Measurements from ENCODE around the gene FBXW2.

FBXW2 gene

GRCh38 chr9:120724757-120725400 is 68.3 kb downstream of the FBXW2 start:
- ATAC-seq, result no peak
- Mint-ChIP-seq H3K4me3 (no peak overlapping the region), H3K27me3 (no peaks in the 10 kb centered on the region), H3K27ac (no peak overlapping the region), H3K36me3 (ENCODE audit: low read depth) (no peaks in the 10 kb centered on the region), H3K9me3 (no peaks in the 10 kb centered on the region), H3K4me1 (no peaks in the 10 kb centered on the region)
- no peak for DNase-seq

- Mint-ChIP-seq H3K4me1 (no peaks in the 10 kb centered on the region), H3K9me3 (no peaks in the 10 kb centered on the region), H3K27me3 (no peaks in the 10 kb centered on the region), H3K4me3 (no peak overlapping the region), H3K36me3 (ENCODE audit: low read depth) (no peaks in the 10 kb centered on the region), H3K27ac (no peak overlapping the region)
- DNase-seq, result no peak
- ATAC-seq, result no peak
Observed at GRCh38 chr9:120723565-120723964, 69.7 kb downstream of the FBXW2 start.

- no peaks in the 10 kb centered on the region for H3K36me3 Mint-ChIP-seq (ENCODE audit: low read depth)
- DNase-seq (no peak), ATAC-seq (no peak)
- H3K27ac Mint-ChIP-seq, result no peak overlapping the region
- no peaks in the 10 kb centered on the region for H3K9me3 Mint-ChIP-seq
- no peaks in the 10 kb centered on the region for H3K27me3 Mint-ChIP-seq
- H3K4me3 Mint-ChIP-seq, result no peak overlapping the region
- H3K4me1 Mint-ChIP-seq, result no peaks in the 10 kb centered on the region
Observed at GRCh38 chr9:120720404-120720803, 72.8 kb downstream of the FBXW2 start.

GRCh38 chr9:120718316-120718715 is 74.9 kb downstream of the FBXW2 start:
- DNase-seq (no peak), ATAC-seq (no peak)
- no peak overlapping the region for H3K27ac Mint-ChIP-seq
- no peak overlapping the region for H3K4me3 Mint-ChIP-seq
- no peaks in the 10 kb centered on the region for H3K36me3 Mint-ChIP-seq (ENCODE audit: low read depth)
- H3K4me1 Mint-ChIP-seq, result peaks cover 4% of the 10 kb centered on the region
- no peaks in the 10 kb centered on the region for H3K9me3 Mint-ChIP-seq
- no peaks in the 10 kb centered on the region for H3K27me3 Mint-ChIP-seq

GRCh38 chr9:120717176-120717575 is 76.0 kb downstream of the FBXW2 start:
- no peak overlapping the region for H3K27ac Mint-ChIP-seq
- no peak overlapping the region for H3K4me3 Mint-ChIP-seq
- peaks cover 15% of the 10 kb centered on the region for H3K4me1 Mint-ChIP-seq
- no peak for DNase-seq
- no peaks in the 10 kb centered on the region for H3K9me3 Mint-ChIP-seq
- ATAC-seq, result no peak
- H3K36me3 Mint-ChIP-seq (ENCODE audit: low read depth), result no peaks in the 10 kb centered on the region
- H3K27me3 Mint-ChIP-seq, result no peaks in the 10 kb centered on the region

- ATAC-seq (no peak), DNase-seq (no peak)
- H3K27ac Mint-ChIP-seq, result no peak overlapping the region
- H3K9me3 Mint-ChIP-seq, result no peaks in the 10 kb centered on the region
- no peaks in the 10 kb centered on the region for H3K27me3 Mint-ChIP-seq
- H3K4me3 Mint-ChIP-seq, result no peak overlapping the region
- no peaks in the 10 kb centered on the region for H3K36me3 Mint-ChIP-seq (ENCODE audit: low read depth)
- peaks cover 22% of the 10 kb centered on the region for H3K4me1 Mint-ChIP-seq
Observed at GRCh38 chr9:120716483-120716882, 76.7 kb downstream of the FBXW2 start.

- H3K9me3 Mint-ChIP-seq, result no peaks in the 10 kb centered on the region
- H3K4me1 Mint-ChIP-seq, result peaks cover 32% of the 10 kb centered on the region
- ATAC-seq (no peak), DNase-seq (no peak)
- H3K4me3 Mint-ChIP-seq, result peak overlapping the region; percentile 82
- no peaks in the 10 kb centered on the region for H3K36me3 Mint-ChIP-seq (ENCODE audit: low read depth)
- no peak overlapping the region for H3K27ac Mint-ChIP-seq
- H3K27me3 Mint-ChIP-seq, result no peaks in the 10 kb centered on the region
Observed at GRCh38 chr9:120715389-120715924, 77.8 kb downstream of the FBXW2 start.

GRCh38 chr9:120714846-120715388 is 78.3 kb downstream of the FBXW2 start:
- H3K4me3 Mint-ChIP-seq, result peak overlapping the region; percentile 82
- no peaks in the 10 kb centered on the region for H3K36me3 Mint-ChIP-seq (ENCODE audit: low read depth)
- ATAC-seq, result no peak
- no peaks in the 10 kb centered on the region for H3K9me3 Mint-ChIP-seq
- H3K4me1 Mint-ChIP-seq, result peaks cover 36% of the 10 kb centered on the region
- DNase-seq, result no peak
- no peaks in the 10 kb centered on the region for H3K27me3 Mint-ChIP-seq
- H3K27ac Mint-ChIP-seq, result no peak overlapping the region

- H3K4me3 Mint-ChIP-seq, result peak within 1 kb of the TSS; percentile 82
- peak within 1 kb of the TSS; percentile 72 for H3K27ac Mint-ChIP-seq
- ATAC-seq, result peak; percentile 98
- H3K9me3 Mint-ChIP-seq, result no peaks in the 10 kb centered on the region
- peak; percentile 97 for DNase-seq
- H3K36me3 Mint-ChIP-seq (ENCODE audit: low read depth), result no peaks in the 10 kb centered on the region
- H3K4me1 Mint-ChIP-seq, result peaks cover 42% of the 10 kb centered on the region
- H3K27me3 Mint-ChIP-seq, result no peaks in the 10 kb centered on the region
Observed at GRCh38 chr9:120714088-120714845, 78.9 kb downstream of the FBXW2 start, which contains the start of gene MEGF9. TSS of gene MEGF9 (minus strand) at chr9:120714470. CDS start at chr9:120714358, 112 bp downstream.

GRCh38 chr9:120713257-120714087 is 79.7 kb downstream of the FBXW2 start:
- H3K4me1 Mint-ChIP-seq, result peaks cover 46% of the 10 kb centered on the region
- no peak for ATAC-seq
- H3K27me3 Mint-ChIP-seq, result no peaks in the 10 kb centered on the region

GRCh38 chr9:120712539-120713031 is 80.6 kb downstream of the FBXW2 start:
- Mint-ChIP-seq H3K27me3 (no peaks in the 10 kb centered on the region), H3K27ac (peak overlapping the region; percentile 72), H3K36me3 (ENCODE audit: low read depth) (no peaks in the 10 kb centered on the region), H3K4me3 (peak overlapping the region; percentile 82), H3K9me3 (no peaks in the 10 kb centered on the region), H3K4me1 (peaks cover 46% of the 10 kb centered on the region)
- ATAC-seq (no peak), DNase-seq (no peak)

More at GRCh38 chr9:120713257-120714087, 79.7 kb downstream of the FBXW2 start:
- no peaks in the 10 kb centered on the region for H3K9me3 Mint-ChIP-seq
- H3K4me3 Mint-ChIP-seq, result peak overlapping the region; percentile 82
- H3K27ac Mint-ChIP-seq, result peak overlapping the region; percentile 72
- H3K36me3 Mint-ChIP-seq (ENCODE audit: low read depth), result no peaks in the 10 kb centered on the region
- DNase-seq, result peak; percentile 27

- Mint-ChIP-seq H3K36me3 (ENCODE audit: low read depth) (no peaks in the 10 kb centered on the region), H3K9me3 (no peaks in the 10 kb centered on the region), H3K4me3 (peak overlapping the region; percentile 82), H3K27ac (peak overlapping the region; percentile 72), H3K4me1 (peaks cover 46% of the 10 kb centered on the region), H3K27me3 (no peaks in the 10 kb centered on the region)
- no peak for ATAC-seq
- no peak for DNase-seq
Observed at GRCh38 chr9:120711841-120712538, 81.2 kb downstream of the FBXW2 start.

- Mint-ChIP-seq H3K9me3 (no peaks in the 10 kb centered on the region), H3K36me3 (ENCODE audit: low read depth) (no peaks in the 10 kb centered on the region), H3K4me1 (peaks cover 48% of the 10 kb centered on the region), H3K27ac (no peak overlapping the region), H3K4me3 (peak overlapping the region; percentile 82), H3K27me3 (no peaks in the 10 kb centered on the region)
- DNase-seq (no peak), ATAC-seq (no peak)
Observed at GRCh38 chr9:120711354-120711753, 81.9 kb downstream of the FBXW2 start.

Measured in activated naive CD8-positive, alpha-beta T cell treated with anti-CD3 and anti-CD28 coated beads, Interleukin-2, amount 50 U/mL, for 24 hours (primary cell).